ENCODE measurements around the gene DEAF1. TPM values are rescaled to one million over a fixed set of nuclear protein-coding genes. Genes with fewer than 3 reads are reported as not detected.

DEAF1 gene
- total and polyA plus RNA-seq, 2 of the 13 experiments (the other 11 are each of a cell fraction or from before 2014, with no cell fraction given): 22.3 to 29.6 TPM

GRCh38 chr11:704781-705645 lies 10.0 kb upstream of the DEAF1 start (continued):
- TF ChIP-seq GMEB2 (CRISPR knock-in tag; IDR thresholded peaks at IDR 0.05; ENCODE audit: low read depth) (0 out of 2 replicates have a peak, but pooled peaks have one; percentile 27), ZNF350 (CRISPR knock-in tag; IDR thresholded peaks at IDR 0.05; ENCODE audit: borderline replicate concordance, low read depth) (peak; percentile 88; the same call in 1 of the 2 replicates), NKX3-1 (CRISPR knock-in tag; IDR thresholded peaks at IDR 0.05) (no peak; the same call in 1 of the 2 replicates), MED8 (CRISPR knock-in tag; IDR thresholded peaks at IDR 0.05; ENCODE audit: insufficient replicate concordance) (no peak), TGIF2 (CRISPR knock-in tag; IDR thresholded peaks at IDR 0.05) (peak; percentile 21), SALL2 (CRISPR knock-in tag; IDR thresholded peaks at IDR 0.05) (peak; percentile 88), ZNF691 (CRISPR knock-in tag; IDR thresholded peaks at IDR 0.05; ENCODE audit: borderline replicate concordance, low read depth) (peak; percentile 86), ATF1 (CRISPR knock-in tag; IDR thresholded peaks at IDR 0.05) (no peak), TBL1XR1 (IDR thresholded peaks at IDR 0.05; ENCODE audit: borderline replicate concordance, low read length, partially characterized antibody) (peak; percentile 77), REST (IDR thresholded peaks at IDR 0.05; ENCODE audit: borderline replicate concordance in 1 of 2, low read depth in 1 of 2, low read length in 2 of 2) (peak in 1 of 2 experiments; percentile 57; a peak in 2 of 4 replicates), ZMYM4 (CRISPR knock-in tag; IDR thresholded peaks at IDR 0.05) (peak; percentile 64), SMARCE1 (IDR thresholded peaks at IDR 0.05; ENCODE audit: borderline replicate concordance) (no peak), ZNF740 (CRISPR knock-in tag; IDR thresholded peaks at IDR 0.05) (peak; percentile 73; the same call in 1 of the 2 replicates), ZNF275 (CRISPR knock-in tag; IDR thresholded peaks at IDR 0.05; ENCODE audit: borderline replicate concordance) (peak; percentile 95; the same call in 1 of the 2 replicates), HDAC2 (CRISPR knock-in tag; IDR thresholded peaks at IDR 0.05) (peak; percentile 72), TEF (CRISPR knock-in tag; IDR thresholded peaks at IDR 0.05) (no peak), DNMT1 (CRISPR knock-in tag; IDR thresholded peaks at IDR 0.05) (no peak), ZNF292 (CRISPR knock-in tag; IDR thresholded peaks at IDR 0.05; ENCODE audit: borderline replicate concordance, low read depth) (peak; percentile 58; the same call in 1 of the 2 replicates), NFKB2 (CRISPR knock-in tag; IDR thresholded peaks at IDR 0.05; ENCODE audit: borderline replicate concordance) (peak; percentile 83; the same call in 1 of the 2 replicates)
